Stimulated activated CD4-positive, alpha-beta T cell treated with anti-CD3 and anti-CD28 coated beads, Interleukin-1b, Interleukin-23, amount 100 ng/mL, for 4 hours (primary cell): ENCODE measurements around the gene CDK11B.
"Not testable (repeated sequence)": the region's sequence is repeated elsewhere in the genome, so short reads cannot be mapped to it uniquely, and the experiment has no call there.

Source experiments
- DNase-seq, 2 donors: peaks; one replicate each; pipeline ENCODE4 v3.0.0-alpha.2; 2020; ENCODE audit warnings: low read depth in 2 of 2

Gene CDK11B

GRCh38 chr1:1683104-1683905, 24.5 kb upstream of the CDK11B start:
- DNase-seq, result no peak

- no peak for DNase-seq
Observed at GRCh38 chr1:1680912-1681273, 22.1 kb upstream of the CDK11B start.

- no peak for DNase-seq
Observed at GRCh38 chr1:1680031-1680911, 21.5 kb upstream of the CDK11B start.

- peak in 1 of 2 donors; percentile 48 for DNase-seq
Observed at GRCh38 chr1:1678581-1679380, 20.0 kb upstream of the CDK11B start.

- peak; percentile 22 to 33 for DNase-seq
Observed at GRCh38 chr1:1677718-1678580, 19.1 kb upstream of the CDK11B start.

- DNase-seq, result not testable (repeated sequence)
Observed at GRCh38 chr1:1676087-1676486, 17.3 kb upstream of the CDK11B start.

GRCh38 chr1:1675218-1675617, 16.4 kb upstream of the CDK11B start:
- DNase-seq, result not testable (repeated sequence)

GRCh38 chr1:1674806-1675205, 16.0 kb upstream of the CDK11B start:
- not testable (repeated sequence) for DNase-seq

- no peak for DNase-seq
Observed at GRCh38 chr1:1672181-1672965, 13.6 kb upstream of the CDK11B start.

- no peak for DNase-seq
Observed at GRCh38 chr1:1671365-1672119, 12.7 kb upstream of the CDK11B start.

- DNase-seq, result no peak
Observed at GRCh38 chr1:1670866-1671265, 12.1 kb upstream of the CDK11B start.

GRCh38 chr1:1669468-1670440, 10.9 kb upstream of the CDK11B start:
- no peak for DNase-seq

- DNase-seq, result no peak
Observed at GRCh38 chr1:1666526-1666925, 7.7 kb upstream of the CDK11B start.

GRCh38 chr1:1665815-1666251, 7.0 kb upstream of the CDK11B start:
- peak; percentile 19 to 29 for DNase-seq

- no peak for DNase-seq
Observed at GRCh38 chr1:1664941-1665814, 6.4 kb upstream of the CDK11B start.

- DNase-seq, result not testable (repeated sequence)
Observed at GRCh38 chr1:1664318-1664717, 5.5 kb upstream of the CDK11B start.
